Dendritic cell treated with granulocyte-macrophage colony-stimulating factor and Interleukin-4, amounts not matched to agents 40 ng/mL and 50 ng/mL, for 4 days (primary cell): ENCODE results near the gene SRBD1.

Source experiments
- H3K27ac Mint-ChIP-seq: one replicate; pipeline ENCODE4 v1.8.0; 2022; ENCODE audit warnings: mild to moderate bottlenecking, mixed read lengths
- H3K27me3 Mint-ChIP-seq: one replicate; pipeline ENCODE4 v1.8.0; 2022; ENCODE audit warnings: mild to moderate bottlenecking, mixed read lengths
- H3K36me3 Mint-ChIP-seq: one replicate; pipeline ENCODE4 v1.8.0; 2022; ENCODE audit warnings: low read depth, mixed read lengths
- H3K4me1 Mint-ChIP-seq: one replicate; pipeline ENCODE4 v1.8.0; 2022; ENCODE audit warnings: low read depth, mixed read lengths
- H3K4me3 Mint-ChIP-seq: one replicate; pipeline ENCODE4 v1.8.0; 2022; ENCODE audit warnings: mild to moderate bottlenecking, moderate library complexity, mixed read lengths
- H3K9me3 Mint-ChIP-seq: one replicate; pipeline ENCODE4 v1.8.0; 2022; ENCODE audit warnings: mixed read lengths
- intact Hi-C: fragments of 100-400 bp; cut with micrococcal nuclease; formaldehyde crosslinking; loops from one replicate; pipeline ENCODE4 v1.15.0; 2022

Gene SRBD1

GRCh38 chr2:45623098-45623497 is 12.0 kb upstream of the SRBD1 start:
- no peaks in the 10 kb centered on the region for H3K4me1 Mint-ChIP-seq

GRCh38 chr2:45622336-45623075 is 11.4 kb upstream of the SRBD1 start:
- no peaks in the 10 kb centered on the region for H3K4me1 Mint-ChIP-seq
- H3K27ac Mint-ChIP-seq: no peak overlapping the region
- H3K4me3 Mint-ChIP-seq: no peak overlapping the region
- H3K36me3 Mint-ChIP-seq: no peaks in the 10 kb centered on the region
- H3K27me3 Mint-ChIP-seq: no peaks in the 10 kb centered on the region
- H3K9me3 Mint-ChIP-seq: no peaks in the 10 kb centered on the region
- intact Hi-C loops: no loop called here

More at GRCh38 chr2:45623098-45623497, 12.0 kb upstream of the SRBD1 start:
- H3K27ac Mint-ChIP-seq: no peak overlapping the region
- H3K36me3 Mint-ChIP-seq: no peaks in the 10 kb centered on the region
- no peak overlapping the region for H3K4me3 Mint-ChIP-seq
- intact Hi-C loops: no loop called here
- no peaks in the 10 kb centered on the region for H3K27me3 Mint-ChIP-seq
- no peaks in the 10 kb centered on the region for H3K9me3 Mint-ChIP-seq

- no peak overlapping the region for H3K27ac Mint-ChIP-seq
- H3K27me3 Mint-ChIP-seq: no peaks in the 10 kb centered on the region
- H3K36me3 Mint-ChIP-seq: no peaks in the 10 kb centered on the region
- intact Hi-C loops: no loop called here
- no peaks in the 10 kb centered on the region for H3K4me1 Mint-ChIP-seq
- no peaks in the 10 kb centered on the region for H3K9me3 Mint-ChIP-seq
- H3K4me3 Mint-ChIP-seq: no peak overlapping the region
Observed at GRCh38 chr2:45617496-45617895, 6.4 kb upstream of the SRBD1 start.

- no peaks in the 10 kb centered on the region for H3K9me3 Mint-ChIP-seq
Observed at GRCh38 chr2:45616658-45617411, 5.8 kb upstream of the SRBD1 start.

GRCh38 chr2:45614871-45615415 is 3.9 kb upstream of the SRBD1 start:
- Mint-ChIP-seq H3K9me3 (no peaks in the 10 kb centered on the region), H3K36me3 (peaks cover 8% of the 10 kb centered on the region), H3K27ac (no peak overlapping the region), H3K4me3 (no peak overlapping the region), H3K4me1 (peaks cover 3% of the 10 kb centered on the region), H3K27me3 (no peaks in the 10 kb centered on the region)
- intact Hi-C loops: no loop called here

More at GRCh38 chr2:45616658-45617411, 5.8 kb upstream of the SRBD1 start:
- Mint-ChIP-seq H3K36me3 (no peaks in the 10 kb centered on the region), H3K4me3 (no peak overlapping the region), H3K4me1 (no peaks in the 10 kb centered on the region), H3K27me3 (no peaks in the 10 kb centered on the region), H3K27ac (no peak overlapping the region)
- intact Hi-C loops: no loop called here

GRCh38 chr2:45614330-45614729 is 3.3 kb upstream of the SRBD1 start:
- H3K4me1 Mint-ChIP-seq: peaks cover 9% of the 10 kb centered on the region
- H3K27me3 Mint-ChIP-seq: no peaks in the 10 kb centered on the region
- H3K36me3 Mint-ChIP-seq: peaks cover 8% of the 10 kb centered on the region
- no peaks in the 10 kb centered on the region for H3K9me3 Mint-ChIP-seq
- no peak overlapping the region for H3K27ac Mint-ChIP-seq
- H3K4me3 Mint-ChIP-seq: no peak overlapping the region
- intact Hi-C loops: no loop called here

GRCh38 chr2:45612731-45613130 is 1.7 kb upstream of the SRBD1 start:
- peaks cover 23% of the 10 kb centered on the region for H3K4me1 Mint-ChIP-seq
- no peaks in the 10 kb centered on the region for H3K9me3 Mint-ChIP-seq
- H3K27ac Mint-ChIP-seq: no peak overlapping the region
- intact Hi-C loops: no loop called here
- H3K4me3 Mint-ChIP-seq: no peak overlapping the region
- no peaks in the 10 kb centered on the region for H3K27me3 Mint-ChIP-seq
- H3K36me3 Mint-ChIP-seq: peaks cover 8% of the 10 kb centered on the region

- Mint-ChIP-seq H3K4me1 (peaks cover 26% of the 10 kb centered on the region), H3K27me3 (no peaks in the 10 kb centered on the region), H3K9me3 (no peaks in the 10 kb centered on the region), H3K4me3 (no peak overlapping the region), H3K36me3 (peaks cover 8% of the 10 kb centered on the region), H3K27ac (peak overlapping the region; percentile 97)
- intact Hi-C loops: no loop called here
Observed at GRCh38 chr2:45612285-45612684, 1.2 kb upstream of the SRBD1 start.

GRCh38 chr2:45610281-45611019 is 617 bp downstream of the SRBD1 start:
- intact Hi-C loops: loop anchor here (2.0 kb wide), 1 partner anchor 26 kb away; no protein-coding TSS in a partner anchor
- H3K27ac Mint-ChIP-seq: peak overlapping the region; percentile 97
- no peaks in the 10 kb centered on the region for H3K27me3 Mint-ChIP-seq
- H3K4me3 Mint-ChIP-seq: peak overlapping the region; percentile 96
- H3K36me3 Mint-ChIP-seq: peaks cover 8% of the 10 kb centered on the region
- peaks cover 31% of the 10 kb centered on the region for H3K4me1 Mint-ChIP-seq
- no peaks in the 10 kb centered on the region for H3K9me3 Mint-ChIP-seq

GRCh38 chr2:45607701-45608100 is 3.4 kb downstream of the SRBD1 start:
- no peaks in the 10 kb centered on the region for H3K9me3 Mint-ChIP-seq
- no peak overlapping the region for H3K27ac Mint-ChIP-seq
- H3K36me3 Mint-ChIP-seq: peaks cover 27% of the 10 kb centered on the region
- intact Hi-C loops: no loop called here
- H3K4me3 Mint-ChIP-seq: no peak overlapping the region
- H3K27me3 Mint-ChIP-seq: no peaks in the 10 kb centered on the region
- H3K4me1 Mint-ChIP-seq: peaks cover 37% of the 10 kb centered on the region

- Mint-ChIP-seq H3K27me3 (no peaks in the 10 kb centered on the region), H3K9me3 (no peaks in the 10 kb centered on the region), H3K36me3 (peaks cover 31% of the 10 kb centered on the region), H3K4me3 (no peak overlapping the region), H3K4me1 (peaks cover 40% of the 10 kb centered on the region), H3K27ac (no peak overlapping the region)
- intact Hi-C loops: no loop called here
Observed at GRCh38 chr2:45606796-45607195, 4.3 kb downstream of the SRBD1 start.

GRCh38 chr2:45605116-45605515 is 6.0 kb downstream of the SRBD1 start:
- intact Hi-C loops: no loop called here

GRCh38 chr2:45602624-45603023 is 8.4 kb downstream of the SRBD1 start:
- intact Hi-C loops: no loop called here
- Mint-ChIP-seq H3K36me3 (peaks cover 64% of the 10 kb centered on the region), H3K9me3 (no peaks in the 10 kb centered on the region), H3K4me1 (peaks cover 21% of the 10 kb centered on the region), H3K27me3 (no peaks in the 10 kb centered on the region), H3K27ac (peak overlapping the region; percentile 45), H3K4me3 (no peak overlapping the region)

More at GRCh38 chr2:45605116-45605515, 6.0 kb downstream of the SRBD1 start:
- Mint-ChIP-seq H3K4me1 (peaks cover 39% of the 10 kb centered on the region), H3K9me3 (no peaks in the 10 kb centered on the region), H3K27me3 (no peaks in the 10 kb centered on the region), H3K27ac (no peak overlapping the region), H3K4me3 (no peak overlapping the region), H3K36me3 (peaks cover 39% of the 10 kb centered on the region)

GRCh38 chr2:45598545-45598944 is 12.5 kb downstream of the SRBD1 start:
- peaks cover 73% of the 10 kb centered on the region for H3K36me3 Mint-ChIP-seq

More at GRCh38 chr2:45598545-45598944, 12.5 kb downstream of the SRBD1 start:
- Mint-ChIP-seq H3K4me1 (peaks cover 34% of the 10 kb centered on the region), H3K4me3 (no peak overlapping the region), H3K9me3 (no peaks in the 10 kb centered on the region), H3K27me3 (no peaks in the 10 kb centered on the region), H3K27ac (no peak overlapping the region)
- intact Hi-C loops: no loop called here
